HG03280 (cell line): ENCODE measurements around the gene SHB.
"Not testable (repeated sequence)": the region's sequence is repeated elsewhere in the genome, so short reads cannot be mapped to it uniquely, and the experiment has no call there.

Experiments used
- ATAC-seq: cut with Tn5 transposase; IDR thresholded peaks from one replicate; pipeline ENCODE4 v1.9.1; 2021; ENCODE audit warnings: mild to moderate bottlenecking, moderate library complexity; ENCODE audit not compliant: unreplicated experiment

SHB gene

GRCh38 chr9:37909836-37910235, 159.2 kb downstream of the SHB start:
- ATAC-seq = not testable (repeated sequence)

- no peak for ATAC-seq
Measured at GRCh38 chr9:37909326-37909725, 159.7 kb downstream of the SHB start.

GRCh38 chr9:37908698-37909186, 160.3 kb downstream of the SHB start:
- no peak for ATAC-seq

- ATAC-seq = no peak
Measured at GRCh38 chr9:37908283-37908682, 160.7 kb downstream of the SHB start.

- ATAC-seq = no peak
Measured at GRCh38 chr9:37906312-37907239, 162.5 kb downstream of the SHB start.

GRCh38 chr9:37905776-37906175, 163.3 kb downstream of the SHB start:
- ATAC-seq = no peak

GRCh38 chr9:37905131-37905505, 163.9 kb downstream of the SHB start:
- ATAC-seq = no peak

- no peak for ATAC-seq
Measured at GRCh38 chr9:37904445-37905130, 164.4 kb downstream of the SHB start.

GRCh38 chr9:37903647-37904444, 165.2 kb downstream of the SHB start, which contains the start of gene SLC25A51:
Gene SLC25A51 (minus strand): TSS chr9:37904127. CDS start chr9:37888550, 15,577 bp downstream.
- ATAC-seq = peak; percentile 79

GRCh38 chr9:37902796-37903646, 166.0 kb downstream of the SHB start:
- no peak for ATAC-seq

- ATAC-seq = no peak
Measured at GRCh38 chr9:37902131-37902530, 166.9 kb downstream of the SHB start.

- ATAC-seq = no peak
Measured at GRCh38 chr9:37899041-37899440, 170.0 kb downstream of the SHB start.

- ATAC-seq = no peak
Measured at GRCh38 chr9:37897665-37898064, 171.4 kb downstream of the SHB start.

GRCh38 chr9:37892063-37892462, 177.0 kb downstream of the SHB start:
- ATAC-seq = no peak

- ATAC-seq = not testable (repeated sequence)
Measured at GRCh38 chr9:37891042-37891441, 178.0 kb downstream of the SHB start.

- ATAC-seq = no peak
Measured at GRCh38 chr9:37889536-37889935, 179.5 kb downstream of the SHB start.

- ATAC-seq = not testable (repeated sequence)
Measured at GRCh38 chr9:37887977-37888583, 180.9 kb downstream of the SHB start.

- ATAC-seq = no peak
Measured at GRCh38 chr9:37880916-37881479, 188.0 kb downstream of the SHB start.

GRCh38 chr9:37876376-37876775, 192.7 kb downstream of the SHB start:
- no peak for ATAC-seq
